HG02885 (cell line): ENCODE results near the gene CYSTM1.

Experiments used
- ATAC-seq: cut with Tn5 transposase; IDR thresholded peaks from one replicate; pipeline ENCODE4 v1.9.1; 2021; ENCODE audit warnings: mild to moderate bottlenecking; ENCODE audit not compliant: unreplicated experiment, poor library complexity

The CYSTM1 gene

DNA sequence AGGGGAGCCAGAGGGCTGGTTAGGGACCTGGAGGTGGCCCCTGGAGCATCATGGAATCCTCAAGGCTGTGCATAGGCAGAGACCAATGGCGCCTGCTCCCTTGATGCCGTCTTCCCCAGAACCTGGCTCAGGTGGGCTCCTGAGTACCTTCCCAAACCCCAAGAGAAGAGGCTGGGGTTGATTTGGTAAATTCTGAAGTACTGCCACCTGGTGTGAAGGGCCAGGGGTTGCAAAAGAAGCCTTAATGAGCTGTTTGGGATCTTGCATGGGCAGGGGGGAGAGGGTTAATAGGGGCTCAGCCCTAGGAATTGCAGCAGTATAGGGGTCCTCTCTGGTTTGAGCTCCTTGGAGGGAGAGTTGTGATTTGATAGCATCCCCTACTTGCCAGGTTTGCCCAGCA lies 52.1 kb downstream of the CYSTM1 start:
- ATAC-seq: no peak

DNA sequence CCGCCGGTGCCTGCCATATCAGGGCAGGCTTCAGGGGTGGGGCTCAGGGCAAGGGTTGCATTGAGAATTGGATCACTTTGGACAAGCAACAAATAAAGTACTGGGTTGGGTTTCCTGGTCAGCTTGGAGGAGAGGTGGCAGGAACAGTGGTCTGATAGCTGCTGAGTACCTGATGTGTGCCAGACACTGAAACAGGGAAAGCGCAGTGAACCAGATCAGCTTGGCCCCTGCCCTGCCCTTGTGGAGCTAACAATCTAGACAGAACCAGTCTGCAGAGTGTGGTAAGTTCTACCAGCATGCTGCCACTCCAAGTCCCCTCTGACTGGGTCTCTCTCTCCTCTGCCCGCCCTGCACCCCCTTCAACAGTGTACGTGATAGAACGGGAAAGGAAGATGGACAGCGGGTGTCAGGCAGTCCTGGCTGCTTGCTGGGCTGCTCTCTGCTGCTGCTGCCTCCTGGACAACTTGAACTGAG lies 53.4 kb downstream of the CYSTM1 start:
- ATAC-seq: no peak

DNA sequence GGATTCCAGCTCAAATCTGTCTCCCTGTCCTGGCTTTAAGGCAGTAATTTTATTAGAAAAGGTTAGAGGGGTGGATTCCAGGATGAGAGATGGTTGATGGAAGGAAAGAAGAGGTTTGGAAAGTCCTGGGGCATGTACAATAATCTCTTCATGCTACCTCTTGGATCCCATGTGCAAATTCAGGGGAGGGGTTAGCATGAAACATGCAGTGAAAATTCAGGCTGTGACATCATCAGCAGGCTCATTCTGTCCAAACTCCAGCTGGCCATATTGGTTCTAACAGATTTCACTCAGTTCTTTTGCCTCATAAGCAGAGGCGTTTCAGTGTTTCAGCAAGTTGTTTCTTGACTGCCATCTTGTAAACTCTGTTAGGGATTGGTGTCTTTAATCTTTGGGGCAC lies 55.4 kb downstream of the CYSTM1 start:
- no peak for ATAC-seq

GRCh38 chr5:140232731-140233130 lies 57.7 kb downstream of the CYSTM1 start:
- ATAC-seq: no peak

GRCh38 chr5:140234377-140234989 lies 59.5 kb downstream of the CYSTM1 start:
- no peak for ATAC-seq

DNA sequence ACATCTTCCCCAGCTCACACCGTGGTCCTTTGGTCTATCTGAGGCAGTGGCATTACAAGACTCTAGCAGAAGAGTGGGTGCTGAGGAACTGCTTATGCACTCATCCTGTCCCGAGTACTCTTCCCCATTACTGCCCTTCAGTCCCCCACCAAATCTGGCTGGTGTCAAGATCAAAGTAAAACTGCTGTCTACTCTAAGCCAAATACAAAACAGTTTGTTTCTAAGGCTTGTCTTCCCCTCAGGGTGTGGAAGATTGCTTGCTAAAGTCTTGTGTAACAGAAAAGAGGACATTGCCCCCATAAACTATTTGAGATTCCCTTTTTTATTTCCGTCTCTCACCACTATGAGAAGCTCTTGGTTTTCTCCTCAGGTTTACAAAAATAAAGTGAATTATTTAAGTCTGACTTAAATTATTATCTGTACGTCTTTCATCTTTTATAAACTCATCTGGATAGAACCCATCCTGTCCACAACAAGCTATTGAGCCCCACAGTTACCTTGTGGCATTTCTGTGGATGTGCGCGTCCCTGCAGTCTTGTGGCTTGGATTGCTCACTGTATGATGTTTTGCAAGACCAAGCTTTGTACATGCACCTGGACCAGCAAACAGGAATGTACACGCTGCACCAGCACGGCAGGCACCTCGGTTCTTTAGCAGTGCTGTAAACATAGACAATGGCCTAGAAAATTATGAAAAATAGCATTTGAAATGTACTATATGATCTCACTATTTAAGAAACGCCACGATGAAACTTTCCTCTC lies 61.0 kb downstream of the CYSTM1 start:
- no peak for ATAC-seq

DNA sequence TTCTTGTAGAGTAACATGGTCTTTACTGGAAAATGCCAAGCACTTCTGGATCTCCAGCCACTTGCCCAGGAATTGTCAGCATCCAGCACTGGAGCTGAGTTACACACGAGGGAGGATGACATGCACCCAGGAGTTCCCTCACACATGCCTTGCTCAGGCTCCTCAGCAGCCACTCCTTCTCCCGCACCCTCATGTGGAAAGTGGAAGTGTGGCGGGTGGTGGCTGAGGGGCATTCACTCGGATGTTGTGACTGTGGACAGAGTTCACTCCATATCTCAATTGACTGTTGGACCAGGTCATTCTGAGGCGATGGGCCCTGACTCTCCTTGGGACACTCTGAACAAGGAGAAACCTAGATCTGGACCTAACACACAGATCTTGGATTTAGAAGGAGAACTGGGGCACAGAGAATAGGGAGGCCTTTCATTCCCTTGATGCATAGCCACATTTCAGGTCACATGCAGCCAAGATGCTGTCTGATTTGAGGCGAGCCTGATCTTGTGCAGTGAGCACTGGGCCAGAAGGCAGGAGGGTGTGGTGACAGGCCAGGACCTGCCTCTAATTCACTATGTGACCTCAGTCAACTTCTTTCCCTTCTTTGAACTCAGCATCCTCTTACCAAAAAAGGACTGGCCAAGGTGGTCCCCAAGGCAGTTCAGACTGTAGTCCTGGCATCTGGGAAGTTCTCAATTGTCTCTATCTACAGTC lies 62.1 kb downstream of the CYSTM1 start:
- ATAC-seq: no peak

GRCh38 chr5:140238756-140239155 lies 63.8 kb downstream of the CYSTM1 start:
- ATAC-seq: no peak

- no peak for ATAC-seq
Measured at GRCh38 chr5:140239461-140239860, 64.5 kb downstream of the CYSTM1 start.

- peak; percentile 60 for ATAC-seq
Measured at GRCh38 chr5:140239939-140240700, 65.1 kb downstream of the CYSTM1 start.

DNA sequence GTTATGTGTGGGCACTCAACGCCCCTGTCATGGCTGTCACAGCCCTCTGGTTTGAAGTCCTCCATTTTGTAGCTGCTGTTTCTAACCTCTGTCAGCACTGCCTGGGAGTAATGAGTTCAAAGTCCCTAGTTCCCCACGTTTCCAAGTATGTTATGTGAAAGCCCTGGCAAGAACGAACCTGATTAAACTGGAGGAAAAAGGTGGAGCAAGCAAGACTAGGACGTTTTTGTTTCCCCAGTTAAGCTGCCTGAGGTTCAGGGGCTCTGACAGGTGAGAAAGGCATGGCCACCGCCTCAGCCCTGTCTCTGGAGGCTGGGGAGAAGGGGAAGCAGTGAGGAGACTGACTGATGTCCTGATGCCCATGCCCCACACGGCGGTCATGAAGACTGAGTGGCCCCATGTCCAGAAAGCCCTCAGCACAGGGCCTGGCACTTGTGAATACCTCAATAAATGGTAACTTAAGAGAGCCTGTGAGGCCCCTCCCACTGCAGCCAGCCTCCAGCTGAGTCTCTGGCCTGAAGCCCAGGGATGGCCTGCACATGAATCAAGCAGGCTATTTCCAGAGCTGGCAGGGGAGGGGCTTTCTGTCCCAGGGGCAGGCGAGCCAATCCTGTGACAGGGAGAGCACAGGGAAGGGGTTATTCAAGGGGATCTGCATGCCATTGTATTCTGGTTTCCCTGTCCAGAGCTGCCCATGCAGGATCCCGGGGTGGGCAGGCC lies 66.2 kb downstream of the CYSTM1 start:
- ATAC-seq: no peak

DNA sequence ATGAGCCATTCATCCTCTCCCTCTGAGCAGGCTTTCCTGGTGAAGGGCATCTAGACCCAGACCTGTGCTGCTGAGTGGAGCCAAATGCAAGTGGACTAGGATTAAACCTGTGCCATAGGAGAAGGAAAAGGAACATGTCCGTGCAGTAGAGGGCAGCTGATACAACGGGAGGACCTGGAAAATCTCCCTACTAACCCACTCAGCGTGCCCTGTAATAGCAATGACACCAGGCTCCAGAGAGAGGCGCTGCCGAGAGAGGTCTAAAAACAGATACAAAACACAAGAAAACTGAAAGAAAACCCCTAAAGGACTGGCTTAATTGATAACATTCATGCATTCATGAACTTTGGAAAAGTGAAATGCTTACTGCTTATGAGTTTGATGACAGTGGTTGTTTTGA lies 67.1 kb downstream of the CYSTM1 start:
- ATAC-seq: no peak

DNA sequence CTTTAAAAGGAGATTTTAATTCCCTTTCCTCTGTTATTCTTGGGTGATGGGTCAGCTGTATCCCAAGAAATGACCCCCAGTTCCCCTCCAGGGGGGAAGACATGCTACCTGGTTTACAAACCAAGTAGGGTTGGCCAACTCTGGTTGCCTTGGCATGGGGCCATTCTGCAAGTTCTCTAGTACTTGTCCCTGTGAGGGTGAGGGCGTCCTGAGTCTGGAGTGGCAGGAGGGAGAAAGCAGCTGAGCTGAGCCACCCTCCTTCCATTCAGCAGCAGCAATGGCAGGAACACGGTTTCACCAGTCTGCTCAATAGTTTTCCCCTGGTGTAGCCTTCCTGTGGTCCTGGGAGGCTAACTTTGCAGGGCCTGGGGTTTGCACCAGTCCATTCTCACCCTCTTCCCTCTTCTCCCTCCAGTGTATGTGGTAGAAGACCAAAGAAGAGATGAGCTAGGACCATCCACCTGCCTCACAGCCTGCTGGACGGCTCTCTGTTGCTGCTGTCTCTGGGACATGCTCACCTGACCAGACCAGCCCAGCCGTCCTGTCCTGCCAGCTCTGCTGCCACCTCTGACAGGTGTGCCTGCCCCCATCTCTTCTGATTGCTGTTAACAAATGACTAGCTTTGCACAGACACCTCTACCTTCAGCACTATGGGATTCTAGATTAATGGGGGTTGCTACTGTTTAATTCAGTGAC lies 68.0 kb downstream of the CYSTM1 start:
- no peak for ATAC-seq

DNA sequence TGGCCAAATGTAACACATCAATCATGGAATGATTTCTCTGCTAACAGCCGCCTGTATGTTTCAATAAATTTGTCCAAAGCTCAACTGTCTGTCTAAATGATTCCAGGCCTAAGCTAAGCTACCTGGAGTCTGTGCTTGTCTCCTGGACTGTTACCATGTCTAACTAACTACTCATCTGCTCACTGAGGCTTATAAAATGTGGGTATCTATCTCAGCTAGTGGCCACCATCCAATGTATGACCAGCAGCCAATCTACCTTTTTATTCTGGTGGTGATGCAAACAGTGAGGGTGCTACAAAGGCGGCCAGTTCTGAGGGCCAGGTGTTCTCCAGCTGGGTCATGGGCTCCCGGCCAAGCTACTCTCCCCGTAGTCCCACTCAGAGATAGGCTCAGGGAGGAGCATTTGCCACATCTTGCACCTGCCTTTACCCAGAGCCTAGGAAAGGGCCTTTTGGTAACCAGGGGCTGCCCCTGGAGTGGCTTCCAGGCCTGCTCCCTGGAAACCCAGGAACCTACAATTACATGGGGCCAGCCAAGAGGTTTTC lies 68.8 kb downstream of the CYSTM1 start:
- no peak for ATAC-seq

- ATAC-seq: peak; percentile 85
Measured at GRCh38 chr5:140244525-140245025, 69.6 kb downstream of the CYSTM1 start.

DNA sequence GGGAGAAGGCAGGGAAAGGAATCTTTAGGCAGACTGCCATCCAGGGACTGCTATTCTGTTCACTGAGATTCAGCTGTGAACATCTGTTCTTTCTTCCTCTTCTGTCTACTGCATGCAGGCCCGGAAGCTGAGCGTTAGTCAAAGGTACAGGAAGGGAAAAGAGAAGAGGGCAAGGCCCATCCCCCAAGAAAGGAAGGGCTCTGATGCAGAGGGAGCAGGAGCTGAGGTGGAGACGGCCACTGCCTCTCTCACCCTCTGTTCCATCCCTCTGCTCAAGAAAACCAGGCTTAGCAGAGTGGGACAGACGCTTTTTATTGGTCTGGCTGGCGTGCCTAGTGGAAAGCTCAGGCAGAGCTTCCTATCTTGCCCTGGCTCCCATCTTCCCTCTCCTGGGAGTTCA lies 70.4 kb downstream of the CYSTM1 start:
- ATAC-seq: no peak

GRCh38 chr5:140245926-140246325 lies 70.9 kb downstream of the CYSTM1 start:
- ATAC-seq: no peak

DNA sequence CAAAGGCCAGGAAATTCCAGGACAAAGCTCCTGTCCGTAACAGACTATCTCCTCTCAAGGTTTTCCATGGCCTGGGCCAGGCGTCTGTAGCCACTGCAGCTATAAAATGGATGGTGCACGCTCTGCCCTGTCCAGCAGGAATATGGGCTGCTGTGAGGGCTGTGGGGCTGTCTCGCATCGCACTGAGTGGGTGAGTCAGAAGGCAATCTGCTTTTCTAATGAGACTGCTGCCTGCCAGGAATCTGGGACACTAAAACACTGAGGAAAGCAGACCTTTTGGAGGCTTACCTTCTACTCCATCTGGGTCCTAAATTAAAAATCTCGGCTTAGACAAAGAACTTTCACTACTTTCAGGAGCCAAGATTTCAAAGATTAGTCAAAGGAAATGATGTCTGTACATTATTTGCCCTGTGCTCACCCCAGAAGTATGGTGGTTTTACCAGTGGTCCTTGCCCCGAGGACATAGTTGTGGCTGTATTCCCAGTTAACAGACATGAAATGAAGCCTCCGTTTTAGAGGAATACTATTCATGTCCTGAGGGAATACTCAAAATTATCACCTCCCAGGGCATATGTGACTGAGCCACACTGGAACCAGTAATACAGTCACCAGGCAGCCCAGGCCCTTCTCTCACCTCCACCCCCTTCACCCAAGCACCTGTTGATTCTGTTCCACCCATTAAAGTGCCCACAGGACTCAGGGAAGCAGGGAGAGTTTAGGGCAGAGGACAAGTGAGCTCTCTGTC lies 71.6 kb downstream of the CYSTM1 start:
- no peak for ATAC-seq
